NCI-H1048 (cell line): ENCODE data around the gene ZFHX2.
A peak's percentile ranks its signal among the peaks of the same experiment; 100 is the strongest.

ENCODE experiments used
- DNase-seq: peaks from one replicate; lab custom pipeline; 2025; lab: John Stamatoyannopoulos, UW

Gene ZFHX2

GRCh38 chr14:23518709-23519108 lies 32.9 kb downstream of the ZFHX2 start:
- DNase-seq: no peak

GRCh38 chr14:23517650-23518326 lies 33.8 kb downstream of the ZFHX2 start:
- DNase-seq: no peak

GRCh38 chr14:23514644-23514957 lies 37.0 kb downstream of the ZFHX2 start:
- no peak for DNase-seq

GRCh38 chr14:23513818-23514643 lies 37.5 kb downstream of the ZFHX2 start:
- no peak for DNase-seq

DNA sequence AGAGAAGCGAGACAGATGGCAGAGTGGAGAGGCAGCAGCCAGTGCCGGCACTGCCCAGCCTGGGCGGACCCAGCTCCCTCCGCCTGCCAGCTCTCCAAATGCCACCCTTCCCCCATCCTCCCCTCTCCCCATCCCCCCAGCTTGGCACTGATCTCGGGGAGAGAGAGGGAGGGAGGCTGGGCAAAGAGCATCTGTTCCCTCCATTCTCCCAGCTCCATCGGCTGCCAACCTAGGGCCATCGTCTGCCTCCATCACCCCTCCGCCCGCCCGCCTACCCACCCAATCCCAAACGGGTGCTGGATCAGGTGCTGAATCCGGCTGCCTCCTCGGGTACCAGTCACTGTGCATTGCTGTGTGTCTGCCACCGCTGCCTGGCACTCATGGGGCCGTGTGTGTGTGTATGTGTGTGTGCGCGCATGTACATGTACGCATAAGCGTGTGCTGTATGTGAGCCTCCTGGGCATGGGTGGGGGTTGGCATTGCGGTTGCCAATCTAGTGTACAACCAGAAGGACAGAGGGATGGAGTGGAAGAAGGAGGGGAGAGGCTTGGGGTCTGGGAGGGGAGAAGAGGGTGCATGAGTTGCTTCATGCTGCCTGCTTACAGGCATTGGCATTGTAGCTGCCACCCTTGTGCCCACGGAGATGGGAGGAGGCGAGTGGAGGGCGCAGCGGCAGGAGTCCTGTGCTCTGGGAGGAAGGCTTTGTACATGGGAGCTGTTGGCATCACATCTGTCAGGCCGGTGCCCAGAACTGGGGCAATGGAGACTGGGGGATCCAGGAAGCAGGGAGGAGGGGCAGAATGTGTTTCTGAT lies 38.4 kb downstream of the ZFHX2 start:
- DNase-seq: no peak

- DNase-seq: no peak
Measured at GRCh38 chr14:23512156-23512555, 39.4 kb downstream of the ZFHX2 start.

DNA sequence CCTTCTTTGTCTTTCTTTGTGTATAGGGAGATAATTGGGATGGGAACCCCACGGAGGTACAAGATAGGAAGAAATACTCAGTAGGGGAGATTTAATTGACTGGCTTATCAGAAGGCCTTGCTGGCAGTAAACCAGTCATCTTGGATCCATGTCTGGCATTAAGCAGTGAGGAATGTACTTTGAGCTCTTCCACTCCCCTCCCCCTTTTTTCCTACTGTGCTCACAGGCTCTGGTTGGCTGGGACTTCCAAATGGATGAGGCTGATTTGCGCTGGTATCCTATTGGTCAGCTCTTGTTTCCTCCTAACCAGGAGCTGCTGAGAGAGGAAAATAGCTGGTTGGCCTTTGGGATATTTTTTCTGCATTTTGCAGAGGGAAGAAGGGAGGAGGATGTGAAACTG lies 57.3 kb downstream of the ZFHX2 start:
- no peak for DNase-seq

DNA sequence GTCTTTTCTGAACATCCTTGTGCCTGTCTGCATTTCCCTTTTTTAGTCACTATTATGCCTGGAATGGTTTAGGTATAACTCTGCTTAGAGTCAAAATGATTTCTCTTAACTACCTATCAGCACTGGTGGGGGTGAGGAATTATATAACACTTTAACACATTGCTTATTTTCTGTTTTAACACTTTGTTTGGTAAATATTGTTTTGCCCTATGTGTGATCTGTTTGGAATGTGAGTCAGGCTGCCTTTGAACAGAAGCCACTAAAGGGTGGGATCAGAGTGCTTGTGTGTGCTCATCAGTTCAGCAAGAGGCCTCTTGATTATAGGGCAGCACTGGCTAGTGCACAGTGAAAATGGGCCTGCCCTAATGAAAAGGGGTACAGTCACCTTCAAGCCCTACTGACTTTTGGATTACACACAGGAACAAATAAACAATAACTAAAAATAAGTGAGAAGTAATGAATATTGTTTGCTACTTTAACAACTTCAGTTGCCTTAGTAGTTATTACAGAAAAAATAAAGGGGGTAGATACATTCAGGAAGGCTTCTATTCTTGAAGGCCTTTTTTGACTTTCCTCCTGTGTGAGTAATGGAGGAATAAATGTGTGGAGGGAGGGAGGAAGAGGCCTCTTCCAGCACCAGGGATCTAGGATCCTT lies 58.8 kb downstream of the ZFHX2 start:
- DNase-seq: no peak

DNA sequence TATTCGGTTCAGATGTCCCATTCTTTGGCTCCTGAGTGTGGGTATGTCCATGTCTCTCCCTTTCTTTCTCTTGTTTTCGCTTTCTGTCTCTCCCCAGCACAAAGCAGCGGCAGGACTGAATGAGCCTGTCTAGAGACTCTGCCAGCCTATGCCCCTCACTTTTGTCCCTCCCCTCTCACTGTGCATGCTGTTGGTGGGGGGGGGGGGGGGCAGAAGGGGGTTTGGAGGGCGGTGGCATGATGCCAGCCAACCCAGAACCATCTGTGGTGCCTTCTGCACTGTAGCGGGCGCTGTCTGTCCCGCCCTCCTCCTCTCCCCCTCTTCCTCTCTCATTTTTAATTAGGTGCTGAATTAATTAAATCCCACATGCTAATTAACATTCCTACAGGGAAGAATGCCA lies 64.3 kb downstream of the ZFHX2 start:
- no peak for DNase-seq

DNA sequence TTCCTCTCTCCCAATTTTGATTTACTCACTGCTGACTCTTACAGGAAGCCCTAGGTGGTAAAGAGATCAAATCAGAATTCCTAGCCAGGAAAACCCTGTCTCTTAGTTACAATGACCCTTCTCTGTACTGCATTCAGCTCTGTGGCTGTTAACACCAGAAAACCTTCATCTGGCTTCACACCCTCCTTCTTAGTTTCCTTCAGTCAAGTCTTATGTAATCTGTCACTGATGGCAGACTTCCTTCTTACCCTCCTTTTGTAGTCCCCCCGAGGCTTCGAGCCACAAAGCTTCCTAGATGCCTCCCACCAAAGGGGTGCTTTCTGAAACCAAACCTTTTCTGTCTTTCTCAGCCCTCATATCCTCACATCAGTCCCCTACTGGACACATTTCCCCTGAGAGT lies 65.5 kb downstream of the ZFHX2 start:
- DNase-seq: no peak

DNA sequence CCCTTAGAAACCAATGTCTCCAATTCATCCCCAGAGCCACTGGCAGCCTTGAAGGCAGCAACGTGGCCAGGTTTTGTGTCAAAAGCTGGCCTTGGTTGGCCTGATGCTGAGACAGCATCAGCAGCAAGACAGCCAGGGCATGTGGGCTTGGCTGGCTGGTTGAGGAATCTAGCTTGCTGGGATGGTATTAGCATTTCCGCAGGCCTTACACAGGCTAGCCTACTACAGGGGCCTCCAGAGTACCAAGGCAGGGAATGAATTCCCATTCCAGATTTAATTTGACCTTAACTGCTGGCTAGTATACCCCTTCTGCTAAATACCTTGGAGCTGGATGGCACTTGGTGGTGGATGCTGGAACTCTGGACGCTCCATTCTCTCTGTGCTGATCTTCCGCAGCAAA lies 66.2 kb downstream of the ZFHX2 start:
- no peak for DNase-seq

GRCh38 chr14:23483236-23483854 lies 68.2 kb downstream of the ZFHX2 start:
- no peak for DNase-seq

DNA sequence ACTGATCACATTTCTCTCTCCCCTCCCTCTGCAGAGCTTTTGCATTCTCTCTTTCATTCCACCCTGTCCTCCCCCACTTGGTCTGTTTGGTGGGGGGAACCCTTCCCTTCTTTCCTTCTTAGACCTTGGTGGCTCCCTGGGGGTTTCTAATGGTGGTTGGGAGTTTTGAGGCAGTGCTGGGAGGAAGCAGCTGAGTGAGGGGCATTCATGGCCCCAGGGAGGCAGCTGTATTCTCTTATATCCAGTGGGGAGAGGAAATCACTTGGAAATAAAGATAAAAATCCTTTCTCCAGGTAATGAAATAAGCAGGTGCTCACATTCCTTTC lies 68.8 kb downstream of the ZFHX2 start:
- DNase-seq: no peak

- DNase-seq: no peak
Measured at GRCh38 chr14:23481979-23482822, 69.4 kb downstream of the ZFHX2 start.

DNA sequence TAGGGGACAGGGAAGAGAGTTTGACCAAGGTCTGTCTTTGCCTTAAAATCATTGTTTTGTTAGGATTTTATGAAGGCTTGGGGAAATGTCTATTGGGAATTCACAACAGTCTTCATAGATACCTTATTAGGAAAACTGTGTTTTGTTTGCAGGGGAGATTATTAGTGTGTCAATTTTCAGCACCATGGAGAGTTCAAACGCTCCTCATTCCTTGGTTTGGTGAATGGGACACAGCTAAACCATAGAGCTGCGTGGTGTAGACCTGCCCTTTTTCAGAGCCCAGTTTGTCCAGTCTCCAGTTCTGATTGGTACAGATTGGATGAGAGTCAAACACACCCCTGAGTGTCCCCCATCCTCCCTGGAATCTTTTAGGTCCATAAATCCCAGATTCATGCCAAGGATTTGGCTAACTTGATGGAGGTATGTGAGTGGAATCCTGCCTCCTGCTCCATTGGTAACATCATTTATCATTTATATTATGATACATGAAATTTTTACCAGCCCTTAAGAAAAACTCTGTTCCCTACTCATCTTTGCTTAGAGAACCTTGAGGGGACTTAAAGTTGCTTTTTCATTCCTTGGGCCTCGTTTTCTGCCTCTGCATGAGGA lies 70.1 kb downstream of the ZFHX2 start:
- DNase-seq: peak; percentile 34

DNA sequence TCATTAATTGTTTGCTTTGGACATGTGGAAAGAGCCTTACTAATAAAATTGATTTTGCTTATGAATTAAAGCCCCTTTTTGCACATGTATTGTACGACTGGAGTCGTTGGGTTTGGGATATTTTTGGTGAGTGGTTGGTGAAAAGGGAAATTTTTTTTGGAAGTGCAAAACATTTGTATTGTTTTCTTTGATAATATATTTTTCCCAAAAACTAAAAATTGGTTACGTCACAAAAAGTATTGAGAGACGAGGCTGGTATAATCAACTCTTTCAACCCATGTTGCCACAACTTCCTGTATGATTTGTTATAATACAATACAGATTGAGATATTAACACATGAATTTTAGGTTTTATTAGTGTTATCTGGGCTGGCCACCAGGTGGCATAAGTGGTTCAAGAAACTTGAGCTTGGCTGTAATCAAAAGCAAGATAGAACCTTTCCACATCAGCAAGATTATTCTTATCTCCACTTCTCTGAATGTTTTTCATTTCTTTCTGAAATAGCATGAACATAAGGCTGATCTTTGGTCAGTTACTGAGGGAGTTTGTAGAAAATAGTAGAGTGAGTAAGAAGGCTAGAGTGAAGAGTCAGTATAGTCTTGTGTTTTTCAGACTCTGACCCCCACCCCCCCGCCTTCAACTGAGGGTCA lies 73.3 kb downstream of the ZFHX2 start:
- DNase-seq: peak; percentile 56

- DNase-seq: no peak
Measured at GRCh38 chr14:23470947-23471346, 80.6 kb downstream of the ZFHX2 start.
